SH-SY5Y (cell line): ENCODE measurements around the gene SNTB2.

Experiments used
- GATA2 ChIP-seq: IDR thresholded peaks from 2 replicates; pipeline ENCODE4 v1.6.1; 2011; ENCODE audit warnings: mild to moderate bottlenecking, low read depth, low read length
- GATA3 ChIP-seq: IDR thresholded peaks from 2 replicates; pipeline ENCODE4 v1.6.1; 2011; ENCODE audit warnings: low read depth, mild to moderate bottlenecking, low read length, moderate library complexity

- TF ChIP-seq GATA2 (no peak), GATA3 (no peak)
Observed at GRCh38 chr16:69253870-69254341, 66.9 kb downstream of the SNTB2 start.
